H9 (cell line): ENCODE measurements around the gene CPXM2. TPM values are rescaled to one million over a fixed set of nuclear protein-coding genes. Genes with fewer than 3 reads are reported as not detected.

Experiments used
- DNase-seq: peaks from one replicate; pipeline ENCODE4 v3.0.0-alpha.2; 2017
- H2AFZ ChIP-seq: one replicate; pipeline ENCODE4 v1.6.1; 2013; ENCODE audit warnings: mild to moderate bottlenecking, low read length, control low read depth, moderate library complexity
- H2AK5ac ChIP-seq: 2 replicates; pipeline ENCODE4 v1.6.1; 2013; ENCODE audit warnings: low read length, control low read depth, mixed read lengths; ENCODE audit not compliant: insufficient read length
- H2BK120ac ChIP-seq: one replicate; pipeline ENCODE4 v1.6.1; 2013; ENCODE audit warnings: low read depth, mild to moderate bottlenecking, low read length, control low read depth, inconsistent platforms; ENCODE audit not compliant: poor library complexity, severe bottlenecking
- H2BK12ac ChIP-seq: 2 replicates; pipeline ENCODE4 v1.6.1; 2013; ENCODE audit warnings: low read length, control low read depth, mixed read lengths, low read depth; ENCODE audit not compliant: insufficient read length
- H2BK15ac ChIP-seq: 2 replicates; pipeline ENCODE4 v1.6.1; 2013; ENCODE audit warnings: low read depth, low read length, control low read depth
- H2BK20ac ChIP-seq: one replicate; pipeline ENCODE4 v1.6.1; 2013; ENCODE audit warnings: low read depth, mild to moderate bottlenecking, low read length, control low read depth, inconsistent platforms; ENCODE audit not compliant: poor library complexity, severe bottlenecking
- H2BK5ac ChIP-seq: 2 replicates; pipeline ENCODE4 v1.6.1; 2013; ENCODE audit warnings: low read length, control low read depth, mixed read lengths; ENCODE audit not compliant: insufficient read length
- H3K14ac ChIP-seq: 2 replicates; pipeline ENCODE4 v1.6.1; 2013; ENCODE audit warnings: low read length, control low read depth; ENCODE audit not compliant: insufficient read depth
- H3K18ac ChIP-seq: 2 replicates; pipeline ENCODE4 v1.6.1; 2013; ENCODE audit warnings: low read depth, mild to moderate bottlenecking, mixed read lengths, low read length, control low read depth; ENCODE audit not compliant: insufficient read length
- H3K23ac ChIP-seq: 2 replicates; pipeline ENCODE4 v1.6.1; 2013; ENCODE audit warnings: low read length, control low read depth, mixed read lengths, low read depth; ENCODE audit not compliant: insufficient read length
- H3K23me2 ChIP-seq: 2 replicates; pipeline ENCODE4 v1.6.1; 2013; ENCODE audit warnings: low read depth, mild to moderate bottlenecking, mixed read lengths, low read length, control low read depth; ENCODE audit not compliant: insufficient read length, poor library complexity, severe bottlenecking
- H3K27ac ChIP-seq: 2 replicates; pipeline ENCODE4 v1.5.1; 2013; ENCODE audit warnings: low read length, control low read depth, mixed read lengths, low read depth; ENCODE audit not compliant: insufficient read length
- H3K27me3 ChIP-seq: 2 replicates; pipeline ENCODE4 v1.6.1; 2013; ENCODE audit warnings: low read length, control low read depth, inconsistent platforms; ENCODE audit not compliant: insufficient read depth
- H3K4ac ChIP-seq: 2 replicates; pipeline ENCODE4 v1.6.1; 2013; ENCODE audit warnings: low read depth, mild to moderate bottlenecking, control low read depth, inconsistent platforms, low read length, moderate library complexity
- H3K4me1 ChIP-seq: 2 replicates; pipeline ENCODE4 v1.6.1; 2013; ENCODE audit warnings: low read length, control low read depth, inconsistent platforms; ENCODE audit not compliant: insufficient read depth
- H3K4me2 ChIP-seq: 2 replicates; pipeline ENCODE4 v1.6.1; 2013; ENCODE audit warnings: low read length, control low read depth, mixed read lengths; ENCODE audit not compliant: insufficient read length, insufficient read depth
- H3K56ac ChIP-seq: 2 replicates; pipeline ENCODE4 v1.6.1; 2013; ENCODE audit warnings: low read depth, mild to moderate bottlenecking, mixed read lengths, low read length, control low read depth; ENCODE audit not compliant: insufficient read length
- H3K79me1 ChIP-seq: 2 replicates; pipeline ENCODE4 v1.6.1; 2013; ENCODE audit warnings: low read depth, mild to moderate bottlenecking, moderate library complexity, low read length, control low read depth, inconsistent platforms; ENCODE audit not compliant: insufficient read depth, poor library complexity, severe bottlenecking
- H3K79me2 ChIP-seq: 2 replicates; pipeline ENCODE4 v1.6.1; 2013; ENCODE audit warnings: low read length, control low read depth, inconsistent platforms; ENCODE audit not compliant: insufficient read depth
- H3K9ac ChIP-seq: 2 replicates; pipeline ENCODE4 v1.6.1; 2013; ENCODE audit warnings: low read length, control low read depth, mixed read lengths; ENCODE audit not compliant: insufficient read length; ENCODE audit errors: extremely low read depth
- H3K9me3 ChIP-seq: one replicate; pipeline ENCODE4 v1.6.1; 2013; ENCODE audit warnings: low read depth, low read length, inconsistent platforms; ENCODE audit not compliant: control insufficient read depth
- H3T11ph ChIP-seq: one replicate; pipeline ENCODE4 v1.6.1; 2013; ENCODE audit warnings: mild to moderate bottlenecking, low read length, control low read depth, inconsistent platforms
- H4K20me1 ChIP-seq: one replicate; pipeline ENCODE4 v1.6.1; 2013; ENCODE audit not compliant: control insufficient read depth, insufficient read length, insufficient read depth
- H4K5ac ChIP-seq: 2 replicates; pipeline ENCODE4 v1.6.1; 2013; ENCODE audit warnings: low read depth, mild to moderate bottlenecking, mixed read lengths, low read length, control low read depth; ENCODE audit not compliant: insufficient read length
- H4K8ac ChIP-seq: replicated peaks from 2 replicates; pipeline ENCODE4 v1.6.1; 2013; ENCODE audit warnings: low read length, control low read depth, mixed read lengths, low read depth; ENCODE audit not compliant: insufficient read length
- H4K91ac ChIP-seq: 2 replicates; pipeline ENCODE4 v1.6.1; 2013; ENCODE audit warnings: low read depth, mild to moderate bottlenecking, moderate library complexity, mixed read lengths, low read length, control low read depth; ENCODE audit not compliant: insufficient read length
- H3K27ac Mint-ChIP-seq, 3 experiments: 2 replicates in 2 of 3; 3 replicates in 1 of 3; pipeline ENCODE4 v1.8.0; 2020 to 2021; ENCODE audit warnings: mixed read lengths in 3 of 3, mild to moderate bottlenecking in 1 of 3, moderate library complexity in 1 of 3
- H3K27me3 Mint-ChIP-seq: 2 replicates; pipeline ENCODE4 v1.8.0; 2021; ENCODE audit warnings: low read depth, mild to moderate bottlenecking, moderate library complexity, mixed read lengths
- H3K36me3 Mint-ChIP-seq, 3 experiments: 2 replicates in 2 of 3; 3 replicates in 1 of 3; pipeline ENCODE4 v1.8.0; 2020 to 2021; ENCODE audit warnings: low read depth in 3 of 3, mixed read lengths in 3 of 3; ENCODE audit not compliant: insufficient read depth in 1 of 3
- H3K4me1 Mint-ChIP-seq, 2 experiments: 2 replicates each; pipeline ENCODE4 v1.8.0; 2020; ENCODE audit warnings: mixed read lengths in 2 of 2
- H3K4me3 Mint-ChIP-seq, 2 experiments: 2 replicates in 1 of 2; 3 replicates in 1 of 2; pipeline ENCODE4 v1.8.0; 2020 to 2021; ENCODE audit warnings: mild to moderate bottlenecking in 2 of 2, mixed read lengths in 2 of 2, moderate library complexity in 1 of 2
- H3K9me3 Mint-ChIP-seq, 2 experiments: 2 replicates in 1 of 2; 3 replicates in 1 of 2; pipeline ENCODE4 v1.8.0; 2020; ENCODE audit warnings: mild to moderate bottlenecking in 2 of 2, mixed read lengths in 2 of 2, moderate library complexity in 1 of 2
- WGBS: extraction: QIAGEN DNeasy Blood & Tissue Kit; methylation state at CpG from one replicate; pipeline ENCODE4 v1.1.7; 2013; ENCODE audit warnings: missing lambda C conversion rate, low lambda C conversion rate, mixed read lengths; ENCODE audit not compliant: insufficient read length; ENCODE audit errors: extremely low coverage; 5-methylcytosine and 5-hydroxymethylcytosine counted together
- total RNA-seq: library from RNA; stranded (reverse); gene quantifications from 2 replicates; pipeline ENCODE4 v1.2.1, GENCODE V29; 2021
- TF ChIP-seq, protein P1 (sequence below): fragments of 200-600 bp; sonication (generic); conservative IDR thresholded peaks from 3 replicates; pipeline ENCODE4 v1.8.0; 2021; ENCODE audit warnings: antibody characterized with exemption, mild to moderate bottlenecking

Gene CPXM2
- total RNA-seq, 1 experiment from 2014 or later = 1.7 TPM

DNA sequence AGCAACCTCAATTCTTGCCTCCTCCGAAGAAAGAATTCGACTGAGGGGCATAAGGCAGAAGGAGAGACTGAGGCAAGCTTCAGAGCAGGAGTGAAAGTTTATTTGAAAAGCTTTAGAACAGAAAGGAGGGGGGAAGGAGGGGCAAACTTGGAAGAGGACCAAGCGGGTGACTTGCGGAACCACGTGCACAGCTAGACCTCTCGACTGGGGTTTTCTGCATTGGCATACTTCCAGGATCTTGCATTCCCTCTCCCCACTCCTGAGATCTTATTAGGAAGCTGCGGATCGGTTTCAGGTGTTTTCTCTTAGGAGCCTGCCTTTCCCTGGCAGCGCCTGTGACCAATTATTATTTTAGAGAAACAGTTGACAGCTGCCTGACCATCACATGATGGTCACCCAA is 20.3 kb upstream of the CPXM2 start:
- Histone ChIP-seq H3K18ac (no peak overlapping the region), H3K79me2 (no peaks in the 10 kb centered on the region), H3K4ac (no peak overlapping the region), H3K23ac (no peak overlapping the region), H4K91ac (no peak overlapping the region), H4K20me1 (no peaks in the 10 kb centered on the region), H3K23me2 (no peaks in the 10 kb centered on the region), H2BK20ac (no peak overlapping the region), H3K9me3 (no peaks in the 10 kb centered on the region), H3K27me3 (no peaks in the 10 kb centered on the region; the same call in 1 of the 2 replicates), H3K4me1 (peaks cover 5% of the 10 kb centered on the region; the same call in 1 of the 2 replicates), H2AK5ac (no peak overlapping the region), H2BK5ac (no peak overlapping the region), H4K5ac (no peak overlapping the region), H3K79me1 (no peaks in the 10 kb centered on the region), H3K27ac (no peak overlapping the region), H2BK120ac (no peak overlapping the region), H3K56ac (no peak overlapping the region), H2BK12ac (no peak overlapping the region), H3K14ac (no peak overlapping the region), H3K4me2 (no peak overlapping the region), H2BK15ac (no peak overlapping the region), H3T11ph (no peak overlapping the region), H3K9ac (no peak overlapping the region), H2AFZ (no peak overlapping the region), H4K8ac (no peak overlapping the region)
- Mint-ChIP-seq H3K4me3 (no peak overlapping the region), H3K36me3 (no peaks in the 10 kb centered on the region), H3K27ac (no peak overlapping the region), H3K4me1 (peaks cover 21 to 34% of the 10 kb centered on the region in 2 experiments), H3K9me3 (peaks cover 0 to 3% of the 10 kb centered on the region in 2 experiments; a peak in 2 of 5 replicates), H3K27me3 (peaks cover 44% of the 10 kb centered on the region)
- no peak for DNase-seq
- TF ChIP-seq, protein P1, sequence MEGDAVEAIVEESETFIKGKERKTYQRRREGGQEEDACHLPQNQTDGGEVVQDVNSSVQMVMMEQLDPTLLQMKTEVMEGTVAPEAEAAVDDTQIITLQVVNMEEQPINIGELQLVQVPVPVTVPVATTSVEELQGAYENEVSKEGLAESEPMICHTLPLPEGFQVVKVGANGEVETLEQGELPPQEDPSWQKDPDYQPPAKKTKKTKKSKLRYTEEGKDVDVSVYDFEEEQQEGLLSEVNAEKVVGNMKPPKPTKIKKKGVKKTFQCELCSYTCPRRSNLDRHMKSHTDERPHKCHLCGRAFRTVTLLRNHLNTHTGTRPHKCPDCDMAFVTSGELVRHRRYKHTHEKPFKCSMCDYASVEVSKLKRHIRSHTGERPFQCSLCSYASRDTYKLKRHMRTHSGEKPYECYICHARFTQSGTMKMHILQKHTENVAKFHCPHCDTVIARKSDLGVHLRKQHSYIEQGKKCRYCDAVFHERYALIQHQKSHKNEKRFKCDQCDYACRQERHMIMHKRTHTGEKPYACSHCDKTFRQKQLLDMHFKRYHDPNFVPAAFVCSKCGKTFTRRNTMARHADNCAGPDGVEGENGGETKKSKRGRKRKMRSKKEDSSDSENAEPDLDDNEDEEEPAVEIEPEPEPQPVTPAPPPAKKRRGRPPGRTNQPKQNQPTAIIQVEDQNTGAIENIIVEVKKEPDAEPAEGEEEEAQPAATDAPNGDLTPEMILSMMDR = no peak
- WGBS = no CpG with 5 or more reads among the region's 9 CpGs
